Left ventricle myocardium inferior (tissue), 1 donor: ENCODE results near the gene ZNF443. TPM values are rescaled to one million over a fixed set of nuclear protein-coding genes. Genes with fewer than 3 reads are reported as not detected.
A peak's percentile ranks its signal among the peaks of the same experiment; 100 is the strongest.
"Not testable (repeated sequence)": the region's sequence is repeated elsewhere in the genome, so short reads cannot be mapped to it uniquely, and the experiment has no call there.

Source experiments
- DNase-seq: peaks from one replicate; pipeline ENCODE4 v3.0.0-alpha.2; 2020
- H3K27ac ChIP-seq: fragments of 200-600 bp; replicated peaks from 2 replicates; pipeline ENCODE4 v1.8.0; 2021
- H3K27me3 ChIP-seq: fragments of 200-600 bp; 2 replicates; pipeline ENCODE4 v1.8.0; 2021; ENCODE audit warnings: low read depth
- H3K36me3 ChIP-seq: fragments of 200-600 bp; 2 replicates; pipeline ENCODE4 v1.8.0; 2021
- H3K4me1 ChIP-seq: fragments of 200-600 bp; 2 replicates; pipeline ENCODE4 v1.8.0; 2021
- H3K4me3 ChIP-seq: fragments of 200-600 bp; 2 replicates; pipeline ENCODE4 v1.8.0; 2021; ENCODE audit warnings: mild to moderate bottlenecking, moderate library complexity
- H3K9me3 ChIP-seq: fragments of 200-600 bp; replicated peaks from 2 replicates; pipeline ENCODE4 v1.8.0; 2021
- intact Hi-C: fragments of 100-400 bp; cut with micrococcal nuclease; formaldehyde crosslinking; loops from one replicate; pipeline ENCODE4 v1.11.0; 2022
- total RNA-seq: library from RNA; stranded (reverse); fragmentation: NEBNext Ultra II Directional; extraction: Animal tissue kit (Norgen Biotek cat#: 25700); gene quantifications from one replicate; pipeline ENCODE4 v1.2.1, GENCODE V29; 2021
- TF ChIP-seq, protein P1 (sequence below): fragments of 200-600 bp; IDR thresholded peaks from 2 replicates; pipeline ENCODE4 v1.8.0; 2021; ENCODE audit warnings: antibody characterized with exemption, mild to moderate bottlenecking, borderline replicate concordance
- donor health status: DM: no; HTN: yes; CAD: no; lungs with severe emphysema.

Gene ZNF443
- total RNA-seq, 1 donor from 2014 or later, result 2.3 TPM

- intact Hi-C loops, result no loop called here
Measured at GRCh38 chr19:12425888-12426274, 14.9 kb downstream of the ZNF443 start.

GRCh38 chr19:12425236-12425887 is 15.5 kb downstream of the ZNF443 start:
- Histone ChIP-seq H3K36me3 (peaks cover 18% of the 10 kb centered on the region), H3K9me3 (peaks cover 2% of the 10 kb centered on the region), H3K27ac (no peak overlapping the region), H3K4me1 (no peaks in the 10 kb centered on the region), H3K4me3 (no peak overlapping the region), H3K27me3 (no peaks in the 10 kb centered on the region)
- DNase-seq, result no peak
- intact Hi-C loops, result no loop called here
- TF ChIP-seq, protein P1, sequence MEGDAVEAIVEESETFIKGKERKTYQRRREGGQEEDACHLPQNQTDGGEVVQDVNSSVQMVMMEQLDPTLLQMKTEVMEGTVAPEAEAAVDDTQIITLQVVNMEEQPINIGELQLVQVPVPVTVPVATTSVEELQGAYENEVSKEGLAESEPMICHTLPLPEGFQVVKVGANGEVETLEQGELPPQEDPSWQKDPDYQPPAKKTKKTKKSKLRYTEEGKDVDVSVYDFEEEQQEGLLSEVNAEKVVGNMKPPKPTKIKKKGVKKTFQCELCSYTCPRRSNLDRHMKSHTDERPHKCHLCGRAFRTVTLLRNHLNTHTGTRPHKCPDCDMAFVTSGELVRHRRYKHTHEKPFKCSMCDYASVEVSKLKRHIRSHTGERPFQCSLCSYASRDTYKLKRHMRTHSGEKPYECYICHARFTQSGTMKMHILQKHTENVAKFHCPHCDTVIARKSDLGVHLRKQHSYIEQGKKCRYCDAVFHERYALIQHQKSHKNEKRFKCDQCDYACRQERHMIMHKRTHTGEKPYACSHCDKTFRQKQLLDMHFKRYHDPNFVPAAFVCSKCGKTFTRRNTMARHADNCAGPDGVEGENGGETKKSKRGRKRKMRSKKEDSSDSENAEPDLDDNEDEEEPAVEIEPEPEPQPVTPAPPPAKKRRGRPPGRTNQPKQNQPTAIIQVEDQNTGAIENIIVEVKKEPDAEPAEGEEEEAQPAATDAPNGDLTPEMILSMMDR, result no peak

More at GRCh38 chr19:12425888-12426274, 14.9 kb downstream of the ZNF443 start:
- H3K27me3 ChIP-seq, result no peaks in the 10 kb centered on the region
- no peak overlapping the region for H3K27ac ChIP-seq
- TF ChIP-seq, protein P1, result no peak
- no peak for DNase-seq
- peaks cover 7% of the 10 kb centered on the region for H3K9me3 ChIP-seq
- H3K4me3 ChIP-seq, result no peak overlapping the region
- no peaks in the 10 kb centered on the region for H3K4me1 ChIP-seq
- H3K36me3 ChIP-seq, result peaks cover 23% of the 10 kb centered on the region

- DNase-seq, H3K4me1 ChIP-seq, H3K27ac ChIP-seq, H3K4me3 ChIP-seq, H3K36me3 ChIP-seq, H3K27me3 ChIP-seq, intact Hi-C loops: not testable (repeated sequence)
- H3K9me3 ChIP-seq, result peaks cover 12% of the 10 kb centered on the region
Measured at GRCh38 chr19:12417273-12417672, 23.5 kb downstream of the ZNF443 start.

DNA sequence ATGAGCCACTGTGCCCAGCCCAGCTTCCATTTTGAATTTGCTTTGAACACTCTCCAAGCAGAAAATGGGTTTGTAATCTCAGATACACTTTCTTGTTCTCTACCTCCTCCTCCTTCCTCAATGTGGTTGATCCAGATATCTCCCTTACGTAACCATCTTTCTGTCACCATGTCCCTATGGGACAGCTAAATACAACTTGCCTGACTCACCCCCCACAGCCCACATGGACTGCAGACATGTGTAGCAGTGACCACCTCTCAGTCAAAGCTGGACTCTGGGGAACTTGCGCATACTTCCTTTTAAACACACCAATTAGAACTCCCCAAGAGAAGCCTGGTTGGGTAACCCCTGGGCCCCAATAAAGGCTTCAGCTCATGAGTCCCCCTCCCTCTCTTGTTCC is 28.9 kb downstream of the ZNF443 start:
- intact Hi-C loops, result no loop called here
- TF ChIP-seq, protein P1, result no peak
- Histone ChIP-seq H3K4me3 (no peak overlapping the region), H3K27me3 (no peaks in the 10 kb centered on the region), H3K4me1 (no peaks in the 10 kb centered on the region), H3K9me3 (peaks cover 8% of the 10 kb centered on the region), H3K27ac (no peak overlapping the region), H3K36me3 (no peaks in the 10 kb centered on the region)
- DNase-seq, result no peak

DNA sequence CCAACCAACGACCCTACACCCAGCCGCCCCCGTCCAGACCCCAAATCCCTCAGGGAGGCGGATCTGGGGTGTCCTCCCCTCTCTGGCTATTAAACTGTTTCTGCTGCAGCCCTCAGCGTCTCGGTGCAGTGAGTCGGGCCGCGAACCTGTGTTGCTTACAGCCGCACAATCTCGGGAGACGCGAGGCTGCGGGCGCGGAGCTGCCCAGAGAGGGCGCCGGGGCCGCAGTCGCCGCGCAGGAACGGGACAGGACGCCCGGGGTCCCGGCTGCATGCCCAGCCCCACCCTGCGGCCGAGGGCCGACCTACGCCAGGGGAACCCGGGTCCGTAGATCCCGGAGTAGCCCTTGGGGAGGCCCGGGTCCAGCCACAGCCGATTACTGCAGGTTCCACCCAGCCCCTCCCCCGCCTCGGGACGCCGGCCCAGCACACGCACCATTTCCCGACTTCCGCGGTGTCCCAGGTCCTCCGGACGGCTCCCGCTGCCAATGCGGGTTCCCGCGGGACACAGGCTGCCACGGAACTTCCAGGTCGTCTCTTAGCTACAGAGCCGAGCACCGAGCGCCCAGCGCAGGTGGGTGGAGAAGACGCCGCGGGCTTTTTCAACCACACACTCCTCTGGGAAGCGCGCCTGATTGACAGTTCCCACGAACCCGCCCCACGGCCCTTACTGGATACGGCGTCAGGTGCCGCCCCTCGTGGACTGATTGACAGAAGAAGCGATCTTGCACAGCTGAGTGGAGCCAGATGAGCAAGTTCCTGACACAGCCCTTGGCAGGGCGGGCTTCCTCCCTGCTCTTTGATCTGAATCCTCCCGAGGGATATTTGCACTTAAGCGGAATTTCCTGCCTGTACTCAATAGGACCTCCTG is 40.0 kb downstream of the ZNF443 start, which contains the start of gene ZNF799:
Gene ZNF799 (minus strand): TSS at position 639 of the 870 bp plus-strand sequence. CDS start 201 bp downstream, at position 438.
- Histone ChIP-seq H3K4me3 (peak within 1 kb of the TSS; percentile 74), H3K9me3 (no peaks in the 10 kb centered on the region), H3K27me3 (no peaks in the 10 kb centered on the region), H3K36me3 (no peaks in the 10 kb centered on the region), H3K4me1 (peaks cover 20% of the 10 kb centered on the region), H3K27ac (peak within 1 kb of the TSS; percentile 90)
- intact Hi-C loops, result no loop called here
- TF ChIP-seq, protein P1, result peak; percentile 20
- DNase-seq, result peak; percentile 99

DNA sequence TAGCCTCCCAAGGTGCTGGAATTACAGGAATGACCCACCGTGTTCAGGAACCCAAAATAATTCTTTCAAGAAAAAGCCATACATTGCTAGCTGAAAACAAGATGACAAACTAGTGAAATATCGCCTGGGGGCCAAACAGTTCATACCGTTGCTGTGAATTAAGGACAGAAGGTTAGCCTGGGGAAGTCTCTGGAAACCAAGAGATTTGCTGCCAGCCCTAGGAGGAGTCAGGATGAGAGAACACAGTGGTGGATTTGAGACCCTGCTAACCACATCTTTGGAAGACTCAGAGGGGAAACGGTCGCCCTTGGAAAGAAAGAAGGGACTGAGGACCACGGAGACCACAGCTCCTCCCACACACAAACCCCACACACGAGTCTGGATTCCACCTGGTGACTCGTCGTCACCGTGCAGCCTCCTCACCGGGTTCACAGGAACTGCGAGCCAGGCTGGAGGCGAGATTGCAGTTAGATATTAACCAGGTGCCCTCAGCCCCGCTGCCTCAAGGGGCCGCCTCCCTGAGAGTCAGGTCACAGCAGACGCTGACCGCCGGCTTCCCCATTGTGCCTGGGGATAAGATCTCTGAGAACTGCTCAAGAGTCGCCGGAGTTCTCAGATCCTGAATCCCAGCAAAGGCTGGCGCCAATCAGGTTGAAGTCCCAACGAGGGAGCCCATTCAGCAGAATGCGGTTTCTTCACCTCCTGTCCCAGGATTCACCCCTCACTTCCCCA is 40.8 kb downstream of the ZNF443 start:
- Histone ChIP-seq H3K4me3 (peak overlapping the region; percentile 74), H3K4me1 (peaks cover 20% of the 10 kb centered on the region), H3K27ac (peak overlapping the region; percentile 90)
- H3K9me3 ChIP-seq, intact Hi-C loops, H3K36me3 ChIP-seq, H3K27me3 ChIP-seq, DNase-seq: not testable (repeated sequence)

- intact Hi-C loops, H3K27me3 ChIP-seq, DNase-seq, H3K27ac ChIP-seq, H3K4me1 ChIP-seq, H3K4me3 ChIP-seq: not testable (repeated sequence)
- H3K36me3 ChIP-seq, result peaks cover 52% of the 10 kb centered on the region
- H3K9me3 ChIP-seq, result peaks cover 32% of the 10 kb centered on the region
Measured at GRCh38 chr19:12391148-12391547, 49.7 kb downstream of the ZNF443 start.

DNA sequence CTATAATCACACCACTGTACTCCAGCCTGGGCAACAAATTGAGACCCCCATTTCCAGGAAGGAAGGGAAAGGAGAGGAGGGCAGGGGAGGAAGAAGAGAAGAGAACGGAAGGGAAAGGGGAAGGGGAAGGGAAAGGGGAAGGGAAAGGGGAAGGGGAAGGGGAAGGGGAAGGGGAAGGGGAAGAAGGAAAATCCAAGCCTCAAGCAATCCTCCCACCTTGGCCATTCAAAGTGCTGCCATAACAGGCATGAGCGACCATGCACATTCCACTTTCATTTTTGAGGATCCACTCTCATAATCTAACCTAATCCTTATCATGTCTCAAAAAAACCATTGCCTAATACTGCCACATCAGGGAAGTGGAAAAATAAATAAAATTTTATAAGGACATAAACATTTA is 54.5 kb downstream of the ZNF443 start:
- H3K36me3 ChIP-seq, result peaks cover 65% of the 10 kb centered on the region
- H3K4me1 ChIP-seq, DNase-seq, H3K4me3 ChIP-seq, H3K27me3 ChIP-seq, intact Hi-C loops, H3K27ac ChIP-seq: not testable (repeated sequence)
- H3K9me3 ChIP-seq, result peaks cover 29% of the 10 kb centered on the region
